Amniotic stem cell (primary cell): ENCODE data around the gene ST6GALNAC6.

Experiments
- DNase-seq: peaks from one replicate; lab custom pipeline; 2025; lab: John Stamatoyannopoulos, UW

ST6GALNAC6 gene

GRCh38 chr9:127899128-127899943, at the start of gene ST6GALNAC6:
ST6GALNAC6 (minus strand) TSS chr9:127899603; CDS start chr9:127897981, 1,622 bp downstream.
- peak; percentile 47 for DNase-seq

- no peak for DNase-seq
Observed at GRCh38 chr9:127947841-127948710, 48.7 kb upstream of the ST6GALNAC6 start.

- no peak for DNase-seq
Observed at GRCh38 chr9:127946728-127947127, 47.3 kb upstream of the ST6GALNAC6 start.

GRCh38 chr9:127945942-127946341, 46.5 kb upstream of the ST6GALNAC6 start:
- DNase-seq: no peak

- DNase-seq: no peak
Observed at GRCh38 chr9:127945338-127945737, 45.9 kb upstream of the ST6GALNAC6 start.

GRCh38 chr9:127944586-127945218, 45.3 kb upstream of the ST6GALNAC6 start:
- DNase-seq: no peak

- no peak for DNase-seq
Observed at GRCh38 chr9:127943731-127944144, 44.3 kb upstream of the ST6GALNAC6 start.

GRCh38 chr9:127943011-127943662, 43.7 kb upstream of the ST6GALNAC6 start:
- no peak for DNase-seq

- no peak for DNase-seq
Observed at GRCh38 chr9:127942216-127943010, 43.0 kb upstream of the ST6GALNAC6 start.

GRCh38 chr9:127941961-127942215, 42.5 kb upstream of the ST6GALNAC6 start:
- no peak for DNase-seq

GRCh38 chr9:127941062-127941960, 41.9 kb upstream of the ST6GALNAC6 start:
- no peak for DNase-seq

- no peak for DNase-seq
Observed at GRCh38 chr9:127940593-127940992, 41.2 kb upstream of the ST6GALNAC6 start.

GRCh38 chr9:127938298-127938690, 38.9 kb upstream of the ST6GALNAC6 start:
- no peak for DNase-seq

GRCh38 chr9:127937388-127938297, 38.2 kb upstream of the ST6GALNAC6 start, which contains the start of gene DPM2:
DPM2 (minus strand) TSS chr9:127937854; CDS start chr9:127937820, 34 bp downstream.
- peak; percentile 80 for DNase-seq

- no peak for DNase-seq
Observed at GRCh38 chr9:127937056-127937387, 37.6 kb upstream of the ST6GALNAC6 start.

GRCh38 chr9:127936347-127936852, 37.0 kb upstream of the ST6GALNAC6 start:
- no peak for DNase-seq

GRCh38 chr9:127935765-127936221, 36.4 kb upstream of the ST6GALNAC6 start:
- DNase-seq: no peak

- no peak for DNase-seq
Observed at GRCh38 chr9:127934986-127935385, 35.6 kb upstream of the ST6GALNAC6 start.

GRCh38 chr9:127934248-127934647, 34.8 kb upstream of the ST6GALNAC6 start:
- DNase-seq: no peak
